PC-9 (cell line): ENCODE results near the gene MRPL54. TPM values are rescaled to one million over a fixed set of nuclear protein-coding genes. Genes with fewer than 3 reads are reported as not detected.

Source experiments
- BruUV-seq: library from RNA; stranded (reverse); fragments of 400-500 nt; replicated peaks from 2 replicates; lab custom pipeline; 2021; lab: Mats Ljungman, UMichigan
- CTCF ChIA-PET: fragments of 300-600 bp; sonication (Branson Sonifier 250); formaldehyde crosslinking; loops from one replicate; lab custom pipeline; 2022; ENCODE audit warnings: antibody characterized with exemption; lab: Charles Lee
- POLR2A ChIA-PET: fragments of 300-600 bp; sonication (Branson Sonifier 250); formaldehyde crosslinking; loops from one replicate; lab custom pipeline; 2022; ENCODE audit warnings: antibody characterized with exemption; ENCODE audit not compliant: unreplicated experiment; lab: Charles Lee
- DNase-seq, 2 experiments: peaks; one replicate each; pipeline versions ENCODE4 v3.0.0 to v3.0.0-alpha.2; 2015 to 2022; ENCODE audit warnings: mixed read lengths in 1 of 2
- H2AFZ ChIP-seq: fragments of 200-600 bp; sonication (generic); 2 replicates; pipeline ENCODE4 v1.8.1; 2017; ENCODE audit warnings: antibody characterized with exemption
- H3F3A ChIP-seq: fragments of 200-600 bp; sonication (generic); 2 replicates; pipeline ENCODE4 v1.8.1; 2017; ENCODE audit warnings: antibody characterized with exemption, mild to moderate bottlenecking, low read depth; ENCODE audit not compliant: insufficient read depth
- H3K27ac ChIP-seq: fragments of 200-600 bp; sonication (generic); 2 replicates; pipeline ENCODE4 v1.6.1; 2016; ENCODE audit warnings: mixed run types
- H3K27me3 ChIP-seq: fragments of 200-600 bp; sonication (generic); 2 replicates; pipeline ENCODE4 v1.6.1; 2016; ENCODE audit warnings: low read depth, mixed run types; ENCODE audit not compliant: insufficient read depth
- H3K36me3 ChIP-seq: fragments of 200-600 bp; sonication (generic); 2 replicates; pipeline ENCODE4 v1.6.1; 2016; ENCODE audit warnings: low read depth, mixed run types
- H3K4me1 ChIP-seq: fragments of 200-600 bp; sonication (generic); replicated peaks from 2 replicates; pipeline ENCODE4 v1.6.1; 2016; ENCODE audit warnings: mixed run types; ENCODE audit not compliant: insufficient read depth
- H3K4me2 ChIP-seq: fragments of 200-600 bp; sonication (generic); 2 replicates; pipeline ENCODE4 v1.6.1; 2017; ENCODE audit warnings: mixed run types
- H3K4me3 ChIP-seq: fragments of 200-600 bp; sonication (generic); 2 replicates; pipeline ENCODE4 v1.6.1; 2016; ENCODE audit warnings: mixed run types
- H3K79me2 ChIP-seq: fragments of 200-600 bp; sonication (generic); 2 replicates; pipeline ENCODE4 v1.6.1; 2017; ENCODE audit warnings: low read depth, mixed run types
- H3K9me2 ChIP-seq: fragments of 200-600 bp; sonication (generic); 2 replicates; pipeline ENCODE4 v1.8.1; 2017; ENCODE audit warnings: mild to moderate bottlenecking; ENCODE audit not compliant: insufficient read depth
- H3K9me3 ChIP-seq: fragments of 200-600 bp; sonication (generic); 2 replicates; pipeline ENCODE4 v1.8.1; 2016; ENCODE audit warnings: low read depth; ENCODE audit not compliant: insufficient read depth
- H4K20me1 ChIP-seq: fragments of 200-600 bp; sonication (generic); 2 replicates; pipeline ENCODE4 v1.8.1; 2017; ENCODE audit not compliant: insufficient read depth
- EZH2 ChIP-seq: fragments of 200-600 bp; sonication (generic); IDR thresholded peaks from 2 replicates; pipeline ENCODE4 v1.8.0; 2017; ENCODE audit warnings: antibody characterized with exemption, low read depth
- intact Hi-C: fragments of 100-400 bp; cut with micrococcal nuclease; formaldehyde crosslinking; loops from one replicate; pipeline ENCODE4 v1.10.0; 2022; ENCODE audit not compliant: unreplicated experiment
- total RNA-seq: library from RNA; stranded (reverse); gene quantifications from 2 replicates; pipeline ENCODE4 v1.2.3, GENCODE V29; 2021
- TF ChIP-seq, protein P1 (sequence below): fragments of 200-600 bp; sonication (generic); conservative IDR thresholded peaks from 2 replicates; pipeline ENCODE4 v1.6.1; 2017; ENCODE audit warnings: mixed run types, antibody characterized with exemption, mild to moderate bottlenecking, moderate library complexity

The MRPL54 gene
- total RNA-seq, 1 experiment from 2014 or later, result 31.6 TPM

DNA sequence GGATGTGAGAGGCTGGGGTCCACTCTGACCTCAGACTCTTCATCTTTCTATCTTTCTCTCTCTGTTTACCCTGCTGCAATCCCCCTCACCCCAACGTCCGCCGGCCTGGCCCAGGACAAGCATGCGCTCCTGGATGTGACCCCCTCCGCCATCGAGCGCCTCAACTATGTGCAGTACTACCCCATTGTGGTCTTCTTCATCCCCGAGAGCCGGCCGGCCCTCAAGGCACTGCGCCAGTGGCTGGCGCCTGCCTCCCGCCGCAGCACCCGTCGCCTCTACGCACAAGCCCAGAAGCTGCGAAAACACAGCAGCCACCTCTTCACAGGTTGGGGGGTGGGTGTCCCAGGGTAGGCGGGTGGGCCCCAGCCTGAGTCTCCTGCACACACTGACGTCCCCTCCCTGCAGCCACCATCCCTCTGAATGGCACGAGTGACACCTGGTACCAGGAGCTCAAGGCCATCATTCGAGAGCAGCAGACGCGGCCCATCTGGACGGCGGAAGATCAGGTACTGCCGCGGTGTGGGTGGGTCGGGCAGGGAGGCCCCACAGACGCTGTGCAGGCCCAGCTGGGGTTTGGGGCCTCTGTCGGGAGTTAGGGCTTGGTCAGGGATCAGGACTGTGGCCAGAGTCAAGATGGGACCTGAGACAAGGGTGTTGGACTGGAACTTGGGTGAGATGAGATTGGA lies 16.0 kb upstream of the MRPL54 start:
- Histone ChIP-seq H3K36me3 (no peaks in the 10 kb centered on the region), H4K20me1 (no peaks in the 10 kb centered on the region; the same call in 1 of the 2 replicates), H3K79me2 (no peaks in the 10 kb centered on the region), H3K9me3 (no peaks in the 10 kb centered on the region), H3K4me2 (no peak overlapping the region), H3F3A (no peaks in the 10 kb centered on the region), H3K9me2 (no peaks in the 10 kb centered on the region), H3K27ac (no peak overlapping the region), H3K4me1 (no peaks in the 10 kb centered on the region), H3K27me3 (no peaks in the 10 kb centered on the region), H2AFZ (no peak overlapping the region), H3K4me3 (no peak overlapping the region)
- no TSS peak for BruUV-seq
- POLR2A ChIA-PET, result no interaction called here
- intact Hi-C loops, result no loop called here
- TF ChIP-seq, protein P1, sequence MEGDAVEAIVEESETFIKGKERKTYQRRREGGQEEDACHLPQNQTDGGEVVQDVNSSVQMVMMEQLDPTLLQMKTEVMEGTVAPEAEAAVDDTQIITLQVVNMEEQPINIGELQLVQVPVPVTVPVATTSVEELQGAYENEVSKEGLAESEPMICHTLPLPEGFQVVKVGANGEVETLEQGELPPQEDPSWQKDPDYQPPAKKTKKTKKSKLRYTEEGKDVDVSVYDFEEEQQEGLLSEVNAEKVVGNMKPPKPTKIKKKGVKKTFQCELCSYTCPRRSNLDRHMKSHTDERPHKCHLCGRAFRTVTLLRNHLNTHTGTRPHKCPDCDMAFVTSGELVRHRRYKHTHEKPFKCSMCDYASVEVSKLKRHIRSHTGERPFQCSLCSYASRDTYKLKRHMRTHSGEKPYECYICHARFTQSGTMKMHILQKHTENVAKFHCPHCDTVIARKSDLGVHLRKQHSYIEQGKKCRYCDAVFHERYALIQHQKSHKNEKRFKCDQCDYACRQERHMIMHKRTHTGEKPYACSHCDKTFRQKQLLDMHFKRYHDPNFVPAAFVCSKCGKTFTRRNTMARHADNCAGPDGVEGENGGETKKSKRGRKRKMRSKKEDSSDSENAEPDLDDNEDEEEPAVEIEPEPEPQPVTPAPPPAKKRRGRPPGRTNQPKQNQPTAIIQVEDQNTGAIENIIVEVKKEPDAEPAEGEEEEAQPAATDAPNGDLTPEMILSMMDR, result no peak
- DNase-seq, result no peak
- CTCF ChIA-PET, result no interaction called here

- Histone ChIP-seq H3K27ac (no peak overlapping the region), H3K9me3 (no peaks in the 10 kb centered on the region), H3K36me3 (no peaks in the 10 kb centered on the region), H3K4me1 (no peaks in the 10 kb centered on the region), H3F3A (no peaks in the 10 kb centered on the region), H3K27me3 (no peaks in the 10 kb centered on the region), H3K4me2 (no peak overlapping the region), H4K20me1 (no peaks in the 10 kb centered on the region; the same call in 1 of the 2 replicates), H2AFZ (no peak overlapping the region), H3K4me3 (no peak overlapping the region), H3K79me2 (no peaks in the 10 kb centered on the region), H3K9me2 (no peaks in the 10 kb centered on the region)
- intact Hi-C loops, result no loop called here
- TF ChIP-seq, protein P1, result no peak
- no peak for TF ChIP-seq EZH2
- no TSS peak for BruUV-seq
- no peak for DNase-seq
- POLR2A ChIA-PET, result no interaction called here
- CTCF ChIA-PET, result no interaction called here
Measured at GRCh38 chr19:3748965-3749364, 13.5 kb upstream of the MRPL54 start.

DNA sequence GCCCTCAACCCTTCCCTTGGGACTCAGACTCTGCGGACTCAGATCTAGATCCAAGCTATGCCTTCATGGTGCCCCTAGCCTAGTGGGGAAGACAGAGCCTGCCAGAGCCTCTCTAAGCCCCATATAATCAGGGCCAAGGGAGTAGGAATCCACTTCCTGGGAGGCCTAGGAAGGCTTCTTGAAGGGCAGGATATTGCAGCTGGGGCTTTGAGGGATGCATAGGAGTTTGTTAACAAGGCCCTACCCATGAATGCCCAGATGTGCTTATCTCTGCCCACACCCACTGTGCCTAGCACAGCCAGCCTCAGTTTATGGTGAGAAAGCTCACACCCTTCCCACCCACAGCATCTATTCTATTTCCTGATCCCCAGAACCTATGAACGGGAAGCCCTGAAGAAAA lies 12.3 kb upstream of the MRPL54 start:
- no peaks in the 10 kb centered on the region for H3K79me2 ChIP-seq
- no peaks in the 10 kb centered on the region for H3K9me2 ChIP-seq
- TF ChIP-seq, protein P1, result no peak
- TF ChIP-seq EZH2, result no peak
- H3K27me3 ChIP-seq, result no peaks in the 10 kb centered on the region
- no peaks in the 10 kb centered on the region for H3F3A ChIP-seq
- H2AFZ ChIP-seq, result no peak overlapping the region
- no peaks in the 10 kb centered on the region for H4K20me1 ChIP-seq
- BruUV-seq, result no TSS peak
- no peaks in the 10 kb centered on the region for H3K4me1 ChIP-seq
- ChIA-PET POLR2A (no interaction called here), CTCF (no interaction called here)
- intact Hi-C loops, result no loop called here
- H3K27ac ChIP-seq, result no peak overlapping the region
- DNase-seq, result no peak
- no peak overlapping the region for H3K4me2 ChIP-seq
- H3K36me3 ChIP-seq, result no peaks in the 10 kb centered on the region
- H3K9me3 ChIP-seq, result no peaks in the 10 kb centered on the region
- no peak overlapping the region for H3K4me3 ChIP-seq
